NCI-H748 treated with DMSO at 0.1 percent for 48 hours (cell line): ENCODE data around the gene RAD51B.
"Not testable (repeated sequence)": the region's sequence is repeated elsewhere in the genome, so short reads cannot be mapped to it uniquely, and the experiment has no call there.

ENCODE experiments used
- DNase-seq: peaks from one replicate; lab custom pipeline; 2025; lab: John Stamatoyannopoulos, UW

Gene RAD51B

GRCh38 chr14:68211886-68212285, 392.3 kb downstream of the RAD51B start:
- no peak for DNase-seq

GRCh38 chr14:68212361-68212760, 392.8 kb downstream of the RAD51B start:
- DNase-seq: no peak

- no peak for DNase-seq
These were observed 394.9 kb downstream of the RAD51B start for GRCh38 chr14:68214431-68214830.

GRCh38 chr14:68215629-68216028, 396.1 kb downstream of the RAD51B start:
- DNase-seq: no peak

- DNase-seq: no peak
These were observed 396.5 kb downstream of the RAD51B start for GRCh38 chr14:68216079-68216478.

- no peak for DNase-seq
These were observed 397.4 kb downstream of the RAD51B start for GRCh38 chr14:68216957-68217356.

- DNase-seq: no peak
These were observed 398.3 kb downstream of the RAD51B start for GRCh38 chr14:68217791-68218340.

- no peak for DNase-seq
These were observed 399.8 kb downstream of the RAD51B start for GRCh38 chr14:68219407-68219806.

GRCh38 chr14:68221046-68221445, 401.5 kb downstream of the RAD51B start:
- not testable (repeated sequence) for DNase-seq

- DNase-seq: no peak
These were observed 402.6 kb downstream of the RAD51B start for GRCh38 chr14:68222154-68222553.

GRCh38 chr14:68222726-68223125, 403.1 kb downstream of the RAD51B start:
- no peak for DNase-seq

- no peak for DNase-seq
These were observed 404.1 kb downstream of the RAD51B start for GRCh38 chr14:68223631-68224030.

- no peak for DNase-seq
These were observed 405.7 kb downstream of the RAD51B start for GRCh38 chr14:68225321-68225720.

- no peak for DNase-seq
These were observed 406.9 kb downstream of the RAD51B start for GRCh38 chr14:68226523-68226922.

GRCh38 chr14:68228656-68229055, 409.1 kb downstream of the RAD51B start:
- no peak for DNase-seq

- no peak for DNase-seq
These were observed 410.0 kb downstream of the RAD51B start for GRCh38 chr14:68229423-68230100.

GRCh38 chr14:68230202-68230949, 410.8 kb downstream of the RAD51B start:
- no peak for DNase-seq

GRCh38 chr14:68230950-68231717, 411.6 kb downstream of the RAD51B start:
- DNase-seq: no peak

- no peak for DNase-seq
These were observed 412.3 kb downstream of the RAD51B start for GRCh38 chr14:68231898-68232297.

- no peak for DNase-seq
These were observed 412.9 kb downstream of the RAD51B start for GRCh38 chr14:68232300-68233055.

GRCh38 chr14:68233101-68233784, 413.7 kb downstream of the RAD51B start:
- DNase-seq: no peak
